AG04450 (cell line): ENCODE data around the gene CFAP43. TPM values are rescaled to one million over a fixed set of nuclear protein-coding genes. Genes with fewer than 3 reads are reported as not detected.

ENCODE experiments used
- CTCF ChIA-PET: fragments of 300-600, 350-600 bp; formaldehyde crosslinking; extraction: SDS; loops from one replicate; lab custom pipeline; 2022; ENCODE audit warnings: antibody characterized with exemption, inconsistent platforms; lab: Charles Lee
- POLR2A ChIA-PET: fragments of 350-600 bp; formaldehyde crosslinking; extraction: SDS; loops from one replicate; lab custom pipeline; 2021; ENCODE audit warnings: antibody characterized with exemption, inconsistent platforms; lab: Yijun Ruan, JAX
- DNase-seq: peaks from one replicate; pipeline ENCODE4 v3.0.0-alpha.2; 2011; ENCODE audit warnings: low read depth, low spot score
- H3K27ac ChIP-seq: one replicate; pipeline ENCODE4 v1.5.1; 2012; ENCODE audit warnings: low read depth, low read length, control low read depth
- H3K27me3 ChIP-seq: one replicate; pipeline ENCODE4 v1.6.0; 2012; ENCODE audit warnings: low read length; ENCODE audit not compliant: control insufficient read depth, insufficient read depth
- H3K4me3 ChIP-seq: 2 replicates; pipeline ENCODE4 v1.5.1; 2011; ENCODE audit warnings: mild to moderate bottlenecking, low read depth, low read length, control low read depth
- H3K9me3 ChIP-seq: 2 replicates; pipeline ENCODE4 v1.5.1; 2012; ENCODE audit warnings: low read length; ENCODE audit not compliant: control insufficient read depth, insufficient read depth
- polyA plus RNA-seq: library from polyadenylated mRNA; depleted of rRNA; stranded (reverse); fragments of >200 nt; gene quantifications from 2 replicates; pipeline ENCODE4 v1.2.3, GENCODE V29; 2011
- TF ChIP-seq, protein P1 (sequence below): IDR thresholded peaks from 2 replicates; pipeline ENCODE4 v1.5.1; 2011; ENCODE audit warnings: low read depth, low read length, control low read depth, inconsistent platforms

CFAP43 gene
- polyA plus RNA-seq, 1 experiment = 0.07 TPM

DNA sequence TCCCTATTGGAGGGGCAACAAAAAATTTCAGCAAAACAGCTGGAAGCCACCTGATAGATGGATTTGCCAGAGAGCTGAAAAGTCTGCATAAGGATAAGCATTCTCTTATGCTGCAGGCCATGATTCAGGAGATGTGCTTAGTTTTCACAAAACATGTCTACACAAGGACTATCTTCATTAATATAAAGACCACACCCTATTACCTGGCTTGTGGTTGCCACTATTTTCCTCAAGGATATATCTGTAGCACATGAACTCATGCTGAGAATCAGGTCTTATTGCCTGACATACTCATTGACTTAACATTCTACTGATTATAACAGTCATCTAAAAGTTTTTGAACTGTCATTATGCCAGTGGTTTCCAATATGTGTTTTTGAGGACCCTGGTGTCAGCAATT is 139.4 kb downstream of the CFAP43 start:
- Histone ChIP-seq H3K27me3 (no peaks in the 10 kb centered on the region), H3K9me3 (peaks cover 2% of the 10 kb centered on the region), H3K27ac (no peak overlapping the region), H3K4me3 (no peak overlapping the region)
- ChIA-PET POLR2A (no interaction called here), CTCF (no interaction called here)
- TF ChIP-seq, protein P1, sequence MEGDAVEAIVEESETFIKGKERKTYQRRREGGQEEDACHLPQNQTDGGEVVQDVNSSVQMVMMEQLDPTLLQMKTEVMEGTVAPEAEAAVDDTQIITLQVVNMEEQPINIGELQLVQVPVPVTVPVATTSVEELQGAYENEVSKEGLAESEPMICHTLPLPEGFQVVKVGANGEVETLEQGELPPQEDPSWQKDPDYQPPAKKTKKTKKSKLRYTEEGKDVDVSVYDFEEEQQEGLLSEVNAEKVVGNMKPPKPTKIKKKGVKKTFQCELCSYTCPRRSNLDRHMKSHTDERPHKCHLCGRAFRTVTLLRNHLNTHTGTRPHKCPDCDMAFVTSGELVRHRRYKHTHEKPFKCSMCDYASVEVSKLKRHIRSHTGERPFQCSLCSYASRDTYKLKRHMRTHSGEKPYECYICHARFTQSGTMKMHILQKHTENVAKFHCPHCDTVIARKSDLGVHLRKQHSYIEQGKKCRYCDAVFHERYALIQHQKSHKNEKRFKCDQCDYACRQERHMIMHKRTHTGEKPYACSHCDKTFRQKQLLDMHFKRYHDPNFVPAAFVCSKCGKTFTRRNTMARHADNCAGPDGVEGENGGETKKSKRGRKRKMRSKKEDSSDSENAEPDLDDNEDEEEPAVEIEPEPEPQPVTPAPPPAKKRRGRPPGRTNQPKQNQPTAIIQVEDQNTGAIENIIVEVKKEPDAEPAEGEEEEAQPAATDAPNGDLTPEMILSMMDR = no peak
- DNase-seq = no peak

DNA sequence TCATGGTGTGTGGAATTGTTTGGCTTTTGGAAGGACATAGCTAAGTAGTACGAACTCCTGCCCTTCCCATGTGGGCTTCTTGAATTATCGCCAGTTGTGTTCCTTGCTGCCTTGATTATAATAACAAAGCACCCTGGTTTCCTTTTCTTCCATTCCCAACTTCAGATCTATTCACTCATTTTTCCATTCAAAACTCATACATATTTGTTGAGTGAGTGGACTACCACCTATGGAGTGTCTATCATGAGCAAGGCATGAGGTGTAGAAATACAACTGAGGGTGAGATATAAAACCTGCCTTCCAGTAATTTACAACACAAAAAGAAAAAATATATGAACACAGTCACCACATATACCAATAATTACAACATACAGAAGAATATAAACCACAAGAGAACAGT is 141.6 kb downstream of the CFAP43 start:
- Histone ChIP-seq H3K4me3 (no peak overlapping the region), H3K9me3 (no peaks in the 10 kb centered on the region; the same call in 1 of the 2 replicates), H3K27ac (no peak overlapping the region), H3K27me3 (peaks cover 3% of the 10 kb centered on the region)
- DNase-seq = no peak
- ChIA-PET CTCF (interaction anchor here (1.2 kb wide), 1 partner anchor 10 kb away, joined by 3 read pairs; no protein-coding TSS in a partner anchor), POLR2A (no interaction called here)
- TF ChIP-seq, protein P1 = no peak

DNA sequence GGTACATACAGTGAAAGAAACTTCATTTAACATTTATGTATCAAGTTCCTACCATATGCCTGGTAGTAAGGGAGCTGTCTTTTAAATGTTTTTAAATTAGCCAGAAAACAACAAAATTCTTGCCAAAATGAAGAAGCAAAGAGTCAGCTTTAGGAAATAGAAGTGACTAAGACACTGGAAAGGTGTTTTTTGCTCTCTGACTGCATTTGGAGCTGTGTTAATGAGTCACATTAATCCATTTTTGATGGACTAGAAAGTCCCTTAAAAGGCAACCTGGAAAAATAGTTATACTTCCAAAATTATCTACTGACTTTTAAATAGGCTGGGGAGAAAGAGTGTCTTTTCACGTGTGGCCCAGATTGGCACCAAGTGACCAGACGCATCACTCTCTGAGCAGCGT is 142.5 kb downstream of the CFAP43 start:
- POLR2A ChIA-PET = no interaction called here
- TF ChIP-seq, protein P1 = no peak
- CTCF ChIA-PET = interaction anchor here (1.1 to 1.4 kb wide), 3 partner anchors 8 to 202 kb away, joined by 3 to 4 read pairs (median 4); partner anchors contain the start of gene SFR1
- Histone ChIP-seq H3K27me3 (peaks cover 3% of the 10 kb centered on the region), H3K4me3 (no peak overlapping the region), H3K9me3 (no peaks in the 10 kb centered on the region; the same call in 1 of the 2 replicates), H3K27ac (no peak overlapping the region)
- DNase-seq = no peak

DNA sequence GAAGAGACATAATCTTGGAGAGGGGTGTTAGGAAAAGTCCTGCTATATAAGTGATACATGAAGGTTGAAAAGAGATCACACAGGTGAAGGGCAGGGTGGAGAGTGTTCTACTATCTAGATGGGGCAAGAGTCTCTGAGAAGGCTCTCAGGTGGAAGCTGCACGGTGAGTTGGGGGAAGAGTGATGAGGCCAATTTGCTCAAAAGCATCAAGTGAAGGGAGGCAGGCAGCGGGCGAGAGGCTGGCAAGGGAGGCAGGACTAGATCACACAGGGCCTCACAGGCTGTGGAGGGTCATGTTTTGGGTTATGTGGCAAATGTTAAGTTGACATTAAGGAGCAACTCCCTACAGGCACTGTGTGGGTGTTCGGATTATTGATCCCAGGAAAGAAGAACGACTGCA is 143.9 kb downstream of the CFAP43 start:
- TF ChIP-seq, protein P1 = no peak
- ChIA-PET POLR2A (no interaction called here), CTCF (no interaction called here)

DNA sequence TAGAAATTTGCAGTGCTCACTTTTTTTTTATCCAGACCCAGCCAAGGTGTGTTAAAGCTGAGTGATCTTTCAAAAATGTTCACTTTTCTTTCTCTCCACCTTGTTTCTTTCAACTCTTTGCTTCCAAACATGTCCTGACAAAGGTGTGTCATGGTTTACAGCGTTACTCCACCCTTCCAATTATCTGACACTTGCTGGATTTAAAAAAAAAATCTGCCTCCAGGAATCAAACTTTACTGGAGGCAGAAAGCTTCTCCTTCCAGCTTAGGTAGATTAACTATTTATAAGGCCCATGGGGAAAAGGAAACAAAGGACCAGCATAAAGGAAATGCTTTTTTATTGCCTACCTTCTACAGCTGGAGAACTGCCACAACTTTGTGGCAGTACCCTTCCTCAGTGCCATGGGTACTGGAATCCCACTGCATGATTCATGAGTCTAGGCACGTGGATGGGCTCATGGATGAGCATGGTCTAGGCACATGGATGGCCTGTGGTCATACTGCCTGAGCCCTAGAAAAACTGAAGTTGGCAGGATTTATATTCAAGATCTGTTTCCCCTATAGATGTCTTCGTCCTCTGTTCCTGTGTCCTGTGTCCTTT is 146.3 kb downstream of the CFAP43 start, which contains the start of gene COL17A1:
Gene COL17A1, minus strand, starts transcription at position 80 of the 600 bp plus-strand sequence. CDS start 5,207 bp downstream, outside the sequence.
- POLR2A ChIA-PET = no interaction called here
- no peak within 1 kb of the TSS for H3K27ac ChIP-seq
- CTCF ChIA-PET = no interaction called here
- no peak for DNase-seq
- no peak within 1 kb of the TSS for H3K4me3 ChIP-seq
- H3K9me3 ChIP-seq = no peaks in the 10 kb centered on the region
- TF ChIP-seq, protein P1 = no peak
- H3K27me3 ChIP-seq = peaks cover 14% of the 10 kb centered on the region

More for the DNA sequence above, 143.9 kb downstream of the CFAP43 start:
- H3K9me3 ChIP-seq = no peaks in the 10 kb centered on the region
- H3K27me3 ChIP-seq = peaks cover 6% of the 10 kb centered on the region
- no peak overlapping the region for H3K27ac ChIP-seq
- no peak overlapping the region for H3K4me3 ChIP-seq
- DNase-seq = no peak
